Measurements from ENCODE around the gene GRIP2.

GRIP2 gene

DNA sequence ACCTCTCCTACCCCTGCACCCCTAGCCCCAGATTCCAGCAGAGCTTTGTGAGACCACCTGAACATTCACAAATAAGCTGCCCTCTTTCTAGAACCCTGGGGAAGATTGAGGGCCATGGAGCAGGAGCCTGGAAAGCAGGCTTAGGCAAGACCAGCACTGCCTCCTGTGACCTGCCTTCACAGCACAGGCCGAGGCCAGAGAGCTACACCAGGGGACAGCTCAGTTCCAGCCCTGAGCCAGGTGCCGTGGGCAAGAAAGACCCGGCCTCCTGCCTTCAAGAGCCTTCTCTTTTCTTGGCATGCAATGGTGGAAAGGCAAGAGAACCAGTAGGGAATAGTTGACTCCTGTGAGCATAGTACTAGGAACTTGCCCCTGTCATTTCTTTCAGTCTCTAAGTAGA is 89.6 kb downstream of the GRIP2 start:
- no peak for DNase-seq

DNA sequence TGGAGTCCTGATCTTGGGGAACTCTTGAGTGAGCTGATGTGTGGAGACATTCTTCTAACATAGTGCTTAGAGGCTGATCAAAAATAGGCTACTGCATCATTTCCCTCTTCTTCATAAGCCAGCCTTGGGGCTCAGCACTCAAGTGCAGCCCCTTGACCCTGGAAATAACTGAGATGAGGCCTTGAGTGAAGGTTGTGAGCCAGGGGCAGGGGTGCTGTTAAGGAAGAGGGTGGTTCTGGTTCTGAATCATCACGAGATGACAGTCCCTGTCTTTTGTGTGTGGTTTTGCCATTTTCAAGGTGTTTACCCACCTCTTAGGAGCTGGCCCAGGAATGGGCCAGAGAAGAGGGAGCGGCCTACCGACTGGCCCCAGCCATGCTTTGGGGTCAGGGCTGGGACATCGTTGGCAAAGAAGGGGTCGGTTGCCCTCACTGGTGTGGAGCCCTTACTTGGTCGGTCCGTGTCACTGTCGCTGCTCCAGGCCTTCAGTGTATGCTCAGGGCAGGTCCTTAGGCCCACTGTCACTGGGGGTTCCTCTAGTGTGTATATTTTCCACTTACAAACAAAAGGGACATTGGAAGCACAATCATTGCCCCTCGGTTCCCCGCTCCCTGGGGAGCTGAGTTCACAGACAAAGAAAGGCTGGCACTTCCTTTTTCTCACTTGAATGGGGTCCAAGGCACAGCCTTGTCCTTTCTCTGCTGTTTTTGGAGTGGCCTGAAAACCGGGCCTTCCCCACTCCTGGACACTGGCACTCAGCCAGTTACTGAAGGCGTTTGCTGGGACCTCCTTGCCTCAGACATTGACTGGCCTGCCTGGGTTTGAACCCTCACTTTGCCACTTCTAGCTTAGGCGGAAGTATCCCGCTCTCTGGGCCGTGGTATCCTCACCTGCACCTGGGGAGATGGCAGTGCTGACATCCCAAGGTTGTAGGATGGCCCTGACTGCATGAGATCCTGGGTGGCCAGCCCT is 91.1 kb downstream of the GRIP2 start:
- no peak for DNase-seq

DNA sequence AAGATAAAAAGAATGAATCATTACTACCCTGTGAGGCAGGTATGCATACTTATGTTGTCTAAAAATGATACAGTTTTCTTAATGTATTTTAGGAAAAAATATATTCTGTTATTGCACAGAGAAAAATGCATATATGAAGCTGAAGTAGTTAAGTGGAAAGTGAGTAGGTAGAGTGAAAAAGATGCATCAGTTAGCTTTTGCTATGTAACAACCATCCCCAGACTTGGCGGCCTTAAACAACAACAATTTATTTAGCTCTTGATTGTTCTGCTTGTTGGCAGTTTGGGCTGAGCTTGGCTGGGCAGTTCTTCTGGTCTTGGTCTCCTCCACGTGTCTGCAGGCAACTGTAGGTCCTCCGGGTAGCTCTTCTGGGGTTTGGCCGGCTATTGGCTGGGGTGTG is 92.1 kb downstream of the GRIP2 start:
- DNase-seq: no peak

DNA sequence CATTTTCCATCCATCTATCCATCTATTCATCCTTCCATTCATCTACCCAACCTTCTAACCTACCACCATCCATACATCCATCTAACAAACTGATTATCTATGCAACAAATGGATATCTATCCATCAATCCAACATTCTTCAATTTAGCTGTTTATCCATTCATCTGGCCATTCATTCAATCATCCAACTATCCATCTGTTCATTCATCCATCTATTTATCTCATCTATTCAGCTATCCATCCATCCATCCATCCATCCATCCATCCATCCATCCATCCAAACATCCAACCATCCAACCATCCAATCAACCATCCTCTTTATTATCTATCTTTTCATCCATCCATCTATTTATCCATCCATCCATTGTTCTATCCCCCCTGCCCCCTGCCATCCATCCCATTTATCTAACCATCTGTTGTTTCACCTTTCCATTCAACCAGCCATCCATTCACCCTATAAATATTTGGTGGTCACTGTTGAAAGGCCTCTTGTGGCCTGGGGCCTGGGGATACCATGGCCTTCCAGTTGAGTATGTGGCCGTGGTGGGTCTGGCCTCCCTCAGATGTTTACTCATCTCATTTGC is 93.1 kb downstream of the GRIP2 start:
- no peak for DNase-seq

DNA sequence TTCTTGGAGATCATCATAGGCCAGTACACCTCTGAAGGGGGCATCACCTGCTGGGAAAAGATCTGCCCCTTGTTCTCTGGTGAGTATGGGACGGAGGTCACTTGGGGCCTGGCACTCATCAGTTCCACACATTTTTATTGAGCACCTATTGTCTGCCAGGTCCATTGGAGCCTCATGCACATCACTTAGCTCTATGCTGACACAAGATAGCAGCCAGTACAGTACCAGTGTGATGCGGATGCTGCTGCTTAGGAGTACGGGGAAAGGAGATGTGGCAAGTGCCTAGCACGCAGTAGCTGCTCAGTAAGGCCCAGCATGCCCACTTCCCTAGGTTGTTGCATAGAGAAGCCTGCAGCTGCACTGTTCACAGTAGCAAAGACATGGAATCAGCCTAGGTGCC is 94.4 kb downstream of the GRIP2 start:
- DNase-seq: no peak

DNA sequence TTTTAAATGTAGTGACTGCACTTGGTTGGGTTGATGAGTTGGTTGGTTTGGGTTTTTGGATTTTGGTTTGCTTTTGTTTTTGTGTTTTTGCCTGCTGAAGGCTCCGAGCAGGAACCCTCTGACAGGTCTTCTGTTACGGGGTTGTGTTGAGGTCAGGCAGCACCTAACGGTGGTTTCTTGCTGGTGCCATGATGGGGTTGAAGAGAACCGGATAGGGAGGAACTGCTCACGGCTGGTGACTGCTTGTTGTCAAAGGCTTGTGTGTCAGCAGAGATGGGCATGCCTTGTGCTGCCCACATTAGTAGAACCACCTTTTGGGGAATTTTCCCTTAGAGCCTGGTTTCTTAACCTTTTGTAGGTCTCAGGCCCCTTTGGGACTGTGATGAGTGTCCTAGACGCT is 95.8 kb downstream of the GRIP2 start:
- no peak for DNase-seq

DNA sequence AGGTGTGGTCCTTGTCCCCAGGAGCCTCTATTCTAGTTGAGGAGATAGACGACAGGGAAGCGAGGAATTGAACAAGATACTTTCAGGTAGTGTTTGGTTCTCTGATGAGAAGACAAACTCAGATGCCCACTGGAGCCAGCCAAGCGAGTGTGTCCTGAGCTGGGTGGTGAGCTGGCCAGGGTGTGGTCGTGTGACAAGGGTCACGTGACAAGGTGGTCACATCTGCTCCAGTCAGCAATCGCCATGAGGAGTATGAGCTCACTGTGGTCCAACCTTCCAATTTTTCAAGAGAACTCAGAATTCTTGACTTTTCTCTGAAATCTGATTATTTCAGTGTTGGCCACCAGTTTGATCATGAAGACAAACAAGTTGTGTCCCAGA is 98.2 kb downstream of the GRIP2 start:
- no peak for DNase-seq

DNA sequence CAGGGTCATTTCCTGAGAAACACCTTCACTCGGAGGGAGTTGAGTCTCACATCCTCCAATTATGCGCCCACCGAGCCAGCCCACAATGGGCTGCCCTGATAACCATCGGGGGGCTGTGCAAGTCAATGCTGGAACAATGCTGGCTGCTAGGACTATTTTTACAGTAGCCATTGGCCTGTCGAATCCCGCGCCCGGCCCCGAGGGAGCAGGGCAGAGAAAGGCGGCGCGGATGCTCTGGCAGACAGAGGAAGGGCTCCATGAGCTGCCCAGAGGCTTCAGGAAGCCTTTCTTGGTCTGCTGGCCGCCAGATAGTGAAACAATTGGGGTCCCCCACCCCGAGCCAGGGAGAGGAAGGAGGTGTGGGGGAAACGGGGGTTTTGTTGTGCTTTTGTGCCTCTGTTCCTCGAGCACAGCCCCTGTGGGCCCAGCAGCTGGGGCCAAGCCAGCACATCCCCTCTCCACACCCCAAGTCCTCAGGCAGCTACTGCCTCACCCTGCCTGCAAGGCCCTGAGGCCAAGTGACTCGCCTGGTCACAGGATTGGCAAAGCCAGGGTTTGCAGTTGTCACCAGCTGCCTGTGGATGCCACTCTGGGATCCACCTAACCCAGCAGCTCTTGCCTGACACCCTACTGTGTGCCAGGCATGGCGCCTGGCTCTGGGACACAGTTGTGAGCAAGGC is 98.8 kb downstream of the GRIP2 start:
- DNase-seq: no peak

DNA sequence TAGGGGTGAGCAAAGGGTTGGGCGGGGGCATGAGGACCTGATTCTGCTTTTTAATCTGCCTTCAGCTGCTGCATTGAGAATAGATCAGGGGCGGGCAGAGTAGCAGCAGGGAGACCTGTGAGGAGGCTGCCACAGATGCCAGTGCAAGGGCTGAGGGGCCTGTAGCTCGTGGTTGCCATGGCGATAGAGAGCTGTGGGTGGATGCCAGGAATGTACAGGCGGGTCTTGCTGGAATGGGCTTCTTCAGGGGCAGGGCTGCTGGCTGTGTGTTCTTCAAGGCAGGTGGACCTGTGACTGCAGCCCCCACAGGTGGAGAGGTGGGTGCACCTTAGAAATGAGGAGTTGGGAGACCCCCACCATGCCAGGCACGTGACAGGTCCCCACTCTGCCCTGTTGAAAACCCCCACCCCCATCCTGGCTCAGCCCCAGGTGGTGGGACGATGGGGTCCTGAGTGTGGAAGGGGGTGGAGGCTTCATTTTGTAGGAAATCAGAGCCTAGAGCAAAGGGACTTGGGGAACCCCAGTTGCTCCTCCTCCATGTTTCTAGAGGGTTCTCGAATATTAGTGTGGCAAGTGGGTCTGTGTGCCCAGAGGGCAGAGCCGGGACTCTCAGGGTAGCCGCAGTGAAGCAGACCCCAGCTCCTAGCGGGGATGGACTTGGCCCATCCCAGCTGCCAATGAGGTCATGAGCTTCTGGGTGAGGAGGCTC is 99.5 kb downstream of the GRIP2 start:
- DNase-seq: no peak

DNA sequence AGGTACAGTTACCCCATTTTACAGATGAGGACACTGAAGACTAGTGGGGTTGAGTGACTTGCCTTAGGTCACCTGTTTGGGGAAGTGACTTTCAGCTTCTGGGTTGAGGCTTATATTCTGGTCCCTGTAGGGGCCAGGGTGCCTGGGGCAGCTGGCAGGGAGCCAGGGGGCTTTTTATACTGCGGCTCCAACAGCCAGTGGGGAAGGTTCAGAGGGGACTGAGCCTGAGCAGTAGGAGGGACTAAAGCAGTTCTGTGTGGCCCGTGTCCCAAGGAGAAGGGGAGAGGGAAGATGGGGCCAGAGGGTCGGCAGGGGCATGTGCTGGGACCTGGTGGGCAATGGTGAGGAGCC is 100.0 kb downstream of the GRIP2 start:
- no peak for DNase-seq

DNA sequence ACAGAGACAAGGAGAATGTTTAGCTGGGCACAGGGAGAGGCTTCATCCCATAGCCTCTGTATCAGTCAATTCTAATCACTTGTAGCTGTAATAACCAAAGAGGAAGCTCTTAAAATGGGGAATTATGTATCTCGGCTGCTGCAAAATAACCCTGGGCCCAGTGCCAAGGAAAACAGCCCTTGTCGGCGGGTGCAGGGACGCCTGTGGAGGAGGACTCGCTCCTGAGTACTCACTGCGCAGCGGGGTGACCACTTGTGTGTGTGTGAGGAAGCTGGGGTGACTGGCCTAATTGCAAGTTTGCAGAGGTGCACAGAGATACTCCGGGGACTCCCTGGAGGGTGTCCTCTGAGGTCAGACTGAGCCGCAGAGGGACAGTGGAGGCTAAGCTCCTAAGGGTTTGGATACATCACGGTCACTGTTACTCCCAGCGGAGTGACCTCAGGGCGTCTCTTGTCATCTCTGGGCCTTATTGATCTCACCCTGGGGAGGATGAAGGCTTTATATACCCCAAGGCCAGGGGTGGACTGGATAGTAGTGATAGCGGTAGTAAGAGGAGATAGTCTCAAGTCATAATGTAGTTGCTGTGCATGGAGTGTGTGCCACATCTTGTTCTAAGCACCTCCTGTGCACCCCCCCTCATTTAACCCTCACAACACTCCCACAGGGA is 100.5 kb downstream of the GRIP2 start:
- DNase-seq: no peak

All from activated CD4-positive, alpha-beta T cell treated with anti-CD3 and anti-CD28 coated beads for 48 hours (primary cell).